Measurements from ENCODE around the gene ZNF593OS. TPM values are rescaled to one million over a fixed set of nuclear protein-coding genes. Genes with fewer than 3 reads are reported as not detected.

Gene ZNF593OS
- total RNA-seq, 1 donor from 2014 or later, result not detected

GRCh38 chr1:26132128-26132833, 39.4 kb downstream of the ZNF593OS start:
- no peak for DNase-seq (ENCODE audit: low spot score)
- intact Hi-C loops (cut with DNase I), result no loop called here

GRCh38 chr1:26130695-26131094, 40.9 kb downstream of the ZNF593OS start:
- intact Hi-C loops (cut with DNase I), result no loop called here
- DNase-seq (ENCODE audit: low spot score), result no peak

GRCh38 chr1:26129778-26130177, 41.9 kb downstream of the ZNF593OS start:
- intact Hi-C loops (cut with DNase I), result no loop called here
- DNase-seq (ENCODE audit: low spot score), result no peak

- intact Hi-C loops (cut with DNase I), result no loop called here
These were observed 44.1 kb downstream of the ZNF593OS start for GRCh38 chr1:26127235-26128163.

GRCh38 chr1:26126321-26127084, 45.1 kb downstream of the ZNF593OS start:
- intact Hi-C loops (cut with DNase I), result no loop called here

More at GRCh38 chr1:26127235-26128163, 44.1 kb downstream of the ZNF593OS start:
- DNase-seq (ENCODE audit: low spot score), result no peak

GRCh38 chr1:26125946-26126320, 45.7 kb downstream of the ZNF593OS start:
- intact Hi-C loops (cut with DNase I), result no loop called here
- no peak for DNase-seq (ENCODE audit: low spot score)

More at GRCh38 chr1:26126321-26127084, 45.1 kb downstream of the ZNF593OS start:
- DNase-seq (ENCODE audit: low spot score), result no peak

GRCh38 chr1:26125382-26125781, 46.2 kb downstream of the ZNF593OS start:
- intact Hi-C loops (cut with DNase I), result no loop called here

GRCh38 chr1:26124418-26125331, 47.0 kb downstream of the ZNF593OS start:
- intact Hi-C loops (cut with DNase I), result no loop called here
- DNase-seq (ENCODE audit: low spot score), result no peak

More at GRCh38 chr1:26125382-26125781, 46.2 kb downstream of the ZNF593OS start:
- no peak for DNase-seq (ENCODE audit: low spot score)

- intact Hi-C loops (cut with DNase I), result no loop called here
- no peak for DNase-seq (ENCODE audit: low spot score)
These were observed 48.4 kb downstream of the ZNF593OS start for GRCh38 chr1:26122988-26123973.

GRCh38 chr1:26121854-26122773, 49.5 kb downstream of the ZNF593OS start:
- no peak for DNase-seq (ENCODE audit: low spot score)
- intact Hi-C loops (cut with DNase I), result no loop called here

- no peak for DNase-seq (ENCODE audit: low spot score)
- intact Hi-C loops (cut with DNase I), result no loop called here
These were observed 51.6 kb downstream of the ZNF593OS start for GRCh38 chr1:26119892-26120608.

Other genes with a start within 250 kb of the ZNF593OS start
- 18.5 TPM for gene PAFAH2, start 173.8 kb downstream of the ZNF593OS start, total RNA-seq
- gene EXTL1, start 150.1 kb downstream of the ZNF593OS start, total RNA-seq, result 9.2 TPM
- 5.0 TPM for gene SLC30A2, start 125.7 kb downstream of the ZNF593OS start, total RNA-seq
- gene TRIM63, start 104.2 kb downstream of the ZNF593OS start, total RNA-seq, result 123 TPM
- gene PDIK1L, start 60.0 kb downstream of the ZNF593OS start, total RNA-seq, result 3.5 TPM
- gene FAM110D, start 12.8 kb downstream of the ZNF593OS start, total RNA-seq, result 3.8 TPM
- not detected for gene C1orf232, start 2.9 kb downstream of the ZNF593OS start, total RNA-seq
- 23.2 TPM for gene ZNF593, start 1.9 kb downstream of the ZNF593OS start, total RNA-seq
- gene CNKSR1, start 5.7 kb upstream of the ZNF593OS start, total RNA-seq, result 2.9 TPM
- gene CATSPER4, start 18.8 kb upstream of the ZNF593OS start, total RNA-seq, result not detected
- gene CEP85, start 62.4 kb upstream of the ZNF593OS start, total RNA-seq, result 25.8 TPM
- 55.0 TPM for gene SH3BGRL3, start 108.3 kb upstream of the ZNF593OS start, total RNA-seq
- gene UBXN11, start 134.8 kb upstream of the ZNF593OS start, total RNA-seq, result 8.3 TPM
- gene CD52, start 146.1 kb upstream of the ZNF593OS start, total RNA-seq, result 4.6 TPM
- not detected for gene CRYBG2, start 182.3 kb upstream of the ZNF593OS start, total RNA-seq
- not detected for gene ZNF683, start 200.9 kb upstream of the ZNF593OS start, total RNA-seq
- gene LIN28A, start 239.0 kb upstream of the ZNF593OS start, total RNA-seq, result not detected